Aorta (tissue), 5 donors: ENCODE results near the gene FBXO30. TPM values are rescaled to one million over a fixed set of nuclear protein-coding genes. Genes with fewer than 3 reads are reported as not detected.
A peak's percentile ranks its signal among the peaks of the same experiment; 100 is the strongest.

Experiments
- ATAC-seq: fragments of 200-7000 bp; cut with Tn5 transposase; one replicate; pipeline ENCODE4 v1.9.1; 2022; ENCODE audit warnings: moderate library complexity; ENCODE audit not compliant: low FRiP score
- DNase-seq, 2 donors: peaks; one replicate each; pipeline ENCODE4 v3.0.0-alpha.2; 2020
- H3K27ac ChIP-seq, 2 donors: one replicate each; pipeline ENCODE4 v1.5.1; 2013; ENCODE audit warnings: low read length in 2 of 2, mild to moderate bottlenecking in 2 of 2, moderate library complexity in 2 of 2, control low read depth in 1 of 2, inconsistent platforms in 1 of 2, low read depth in 1 of 2
- H3K27me3 ChIP-seq, 2 donors: one replicate each; pipeline ENCODE4 v1.6.1; 2013; ENCODE audit warnings: control low read depth in 1 of 2, low read length in 1 of 2, mild to moderate bottlenecking in 1 of 2, moderate library complexity in 1 of 2; ENCODE audit not compliant: insufficient read depth in 2 of 2, control insufficient read depth in 1 of 2
- H3K36me3 ChIP-seq, 2 donors: one replicate each; pipeline ENCODE4 v1.6.1; 2013; ENCODE audit warnings: control low read depth in 1 of 2, low read length in 1 of 2, mild to moderate bottlenecking in 1 of 2; ENCODE audit not compliant: insufficient read depth in 2 of 2, control insufficient read depth in 1 of 2
- H3K4me1 ChIP-seq, 2 donors: one replicate each; pipeline ENCODE4 v1.6.1; 2013; ENCODE audit warnings: low read length in 2 of 2, control low read depth in 1 of 2, mild to moderate bottlenecking in 1 of 2, moderate library complexity in 1 of 2; ENCODE audit not compliant: insufficient read depth in 2 of 2, control insufficient read depth in 1 of 2
- H3K4me3 ChIP-seq, 2 donors: one replicate each; pipeline ENCODE4 v1.5.1; 2013; ENCODE audit warnings: low read length in 2 of 2, control low read depth in 1 of 2, mild to moderate bottlenecking in 1 of 2
- H3K9me3 ChIP-seq: one replicate; pipeline ENCODE4 v1.6.1; 2013; ENCODE audit warnings: mild to moderate bottlenecking, low read length; ENCODE audit not compliant: control insufficient read depth
- WGBS, 2 donors: extraction: QIAGEN DNeasy Blood & Tissue Kit; methylation state at CpG; one replicate each; pipeline ENCODE4 v1.1.7; 2013; 5-methylcytosine and 5-hydroxymethylcytosine counted together
- intact Hi-C, 2 donors: fragments of 100-400 bp; cut with DNase I; formaldehyde crosslinking; loops; one replicate each; pipeline versions ENCODE4 v1.14.2 to v1.15.0; 2022
- polyA plus RNA-seq, 2 donors: library from polyadenylated mRNA; stranded (reverse); fragments of 200-250 nt; gene quantifications; one replicate each; pipeline ENCODE4 v1.2.3, GENCODE V29; 2013
- total RNA-seq, 2 donors: library from RNA; stranded (reverse); fragmentation: NEBNext Ultra II Directional; extraction: Animal tissue kit (Norgen Biotek cat#: 25700); gene quantifications; one replicate each; pipeline ENCODE4 v1.2.1, GENCODE V29; 2021
- donor health status: healthy with polysubstance abuse.
- donor health status: Bipolar disorder and iron deficiency.
- donor health status: DM: no; HTN: no; CAD: no.
- donor health status: DM: no; HTN: no; CAD: no.
- donor health status: DM: yes; HTN: yes; CAD: no.

Gene FBXO30
- total and polyA plus RNA-seq, 4 donors = 4.4 to 17.2 (median 9.5) TPM

- Histone ChIP-seq H3K27ac (peak overlapping the region; percentile 88 to 91), H3K4me1 (peaks cover 2 to 10% of the 10 kb centered on the region in 2 donors), H3K4me3 (peak overlapping the region; percentile 80 to 89), H3K27me3 (no peaks in the 10 kb centered on the region), H3K9me3 (no peaks in the 10 kb centered on the region), H3K36me3 (no peaks in the 10 kb centered on the region)
- intact Hi-C loops = loop anchor here (2.0 to 10.0 kb wide), 3 partner anchors 76 to 151 kb away; partner anchors contain the start of genes EPM2A (in 2 of the 2) and SHPRH (in 2 of the 2)
- no peak for DNase-seq
- ATAC-seq = no peak
- 2 to 3% methylated on average over 12 of the region's 12 CpGs for WGBS, 2 donors
Measured at GRCh38 chr6:145813285-145814034, 1.1 kb downstream of the FBXO30 start.

- no peaks in the 10 kb centered on the region for H3K9me3 ChIP-seq
- 78 to 89% methylated on average over 1 of the region's 1 CpG for WGBS, 2 donors
- DNase-seq = no peak
- no peak for ATAC-seq
- H3K4me3 ChIP-seq = peak overlapping the region in 1 of 2 donors; percentile 15
- no peaks in the 10 kb centered on the region for H3K27me3 ChIP-seq
- H3K36me3 ChIP-seq = no peaks in the 10 kb centered on the region
- H3K27ac ChIP-seq = no peak overlapping the region
- peaks cover 2 to 10% of the 10 kb centered on the region in 2 donors for H3K4me1 ChIP-seq
- intact Hi-C loops = loop anchor here (5.0 to 10.0 kb wide), 2 partner anchors 74 to 153 kb away; partner anchors contain the start of genes SHPRH (in 2 of the 2) and EPM2A (in 1 of the 2)
Measured at GRCh38 chr6:145811741-145812140, 2.9 kb downstream of the FBXO30 start.

- WGBS, 2 donors = 73 to 78% methylated on average over 1 of the region's 1 CpG
- ATAC-seq = no peak
- Histone ChIP-seq H3K36me3 (peaks cover 2 to 4% of the 10 kb centered on the region in 2 donors), H3K4me3 (no peak overlapping the region), H3K27ac (no peak overlapping the region), H3K4me1 (peaks cover 0 to 8% of the 10 kb centered on the region in 2 donors), H3K27me3 (no peaks in the 10 kb centered on the region), H3K9me3 (no peaks in the 10 kb centered on the region)
- DNase-seq = no peak
- intact Hi-C loops = loop anchor here (5.0 to 10.0 kb wide), 2 partner anchors 72 to 155 kb away; partner anchors contain the start of genes SHPRH (in 2 of the 2) and EPM2A (in 1 of the 2)
Measured at GRCh38 chr6:145809785-145810184, 4.8 kb downstream of the FBXO30 start.

GRCh38 chr6:145809211-145809610, 5.4 kb downstream of the FBXO30 start:
- no peak overlapping the region for H3K27ac ChIP-seq
- H3K36me3 ChIP-seq = peaks cover 3 to 10% of the 10 kb centered on the region in 2 donors
- peaks cover 0 to 8% of the 10 kb centered on the region in 2 donors for H3K4me1 ChIP-seq
- H3K4me3 ChIP-seq = no peak overlapping the region
- H3K9me3 ChIP-seq = no peaks in the 10 kb centered on the region
- H3K27me3 ChIP-seq = no peaks in the 10 kb centered on the region
- DNase-seq (no peak), ATAC-seq (no peak)
- intact Hi-C loops = no loop called here

- DNase-seq = no peak
- Histone ChIP-seq H3K9me3 (no peaks in the 10 kb centered on the region), H3K36me3 (peaks cover 3 to 10% of the 10 kb centered on the region in 2 donors), H3K4me3 (no peak overlapping the region), H3K27ac (no peak overlapping the region), H3K4me1 (peaks cover 0 to 8% of the 10 kb centered on the region in 2 donors), H3K27me3 (no peaks in the 10 kb centered on the region)
- ATAC-seq = no peak
- intact Hi-C loops = no loop called here
- 74 to 82% methylated on average over 2 of the region's 2 CpGs for WGBS, 2 donors
Measured at GRCh38 chr6:145808239-145808638, 6.4 kb downstream of the FBXO30 start.

- Histone ChIP-seq H3K9me3 (no peaks in the 10 kb centered on the region), H3K4me3 (no peak overlapping the region), H3K27me3 (no peaks in the 10 kb centered on the region), H3K36me3 (peaks cover 6 to 11% of the 10 kb centered on the region in 2 donors), H3K4me1 (peaks cover 0 to 4% of the 10 kb centered on the region in 2 donors), H3K27ac (no peak overlapping the region)
- ATAC-seq (no peak), DNase-seq (no peak)
- intact Hi-C loops = no loop called here
- 98 to 99% methylated on average over 5 of the region's 5 CpGs for WGBS, 2 donors
Measured at GRCh38 chr6:145802141-145802540, 12.5 kb downstream of the FBXO30 start.

- intact Hi-C loops = no loop called here
- Histone ChIP-seq H3K36me3 (peaks cover 6 to 11% of the 10 kb centered on the region in 2 donors), H3K4me1 (peaks cover 0 to 4% of the 10 kb centered on the region in 2 donors), H3K4me3 (no peak overlapping the region), H3K27me3 (no peaks in the 10 kb centered on the region), H3K27ac (no peak overlapping the region), H3K9me3 (no peaks in the 10 kb centered on the region)
- ATAC-seq (no peak), DNase-seq (no peak)
- 76 to 79% methylated on average over 6 of the region's 6 CpGs for WGBS, 2 donors
Measured at GRCh38 chr6:145801021-145801420, 13.6 kb downstream of the FBXO30 start.

GRCh38 chr6:145798530-145798929, 16.1 kb downstream of the FBXO30 start:
- no peak overlapping the region for H3K4me3 ChIP-seq
- H3K27ac ChIP-seq = no peak overlapping the region
- peaks cover 1 to 4% of the 10 kb centered on the region in 2 donors for H3K36me3 ChIP-seq
- no peaks in the 10 kb centered on the region for H3K27me3 ChIP-seq
- ATAC-seq (no peak), DNase-seq (no peak)
- no peaks in the 10 kb centered on the region for H3K9me3 ChIP-seq
- peaks cover 0 to 4% of the 10 kb centered on the region in 2 donors for H3K4me1 ChIP-seq
- intact Hi-C loops = loop anchor here in 1 of 2 donors (5.0 kb wide), 1 partner anchor 56 kb away; no protein-coding TSS in a partner anchor
- 3 to 10% methylated on average over 2 of the region's 2 CpGs for WGBS, 2 donors

- 87 to 89% methylated on average over 3 of the region's 3 CpGs for WGBS, 2 donors
Measured at GRCh38 chr6:145789443-145789842, 25.2 kb downstream of the FBXO30 start.

More at GRCh38 chr6:145789443-145789842, 25.2 kb downstream of the FBXO30 start:
- no peak for DNase-seq
- Histone ChIP-seq H3K4me1 (no peaks in the 10 kb centered on the region), H3K4me3 (no peak overlapping the region), H3K9me3 (peaks cover 5% of the 10 kb centered on the region), H3K27ac (no peak overlapping the region), H3K27me3 (no peaks in the 10 kb centered on the region), H3K36me3 (peaks cover 0 to 1% of the 10 kb centered on the region in 2 donors)
- ATAC-seq = no peak
- intact Hi-C loops = no loop called here
